GM13976 (cell line): ENCODE measurements around the gene PLEKHG3.
A peak's percentile ranks its signal among the peaks of the same experiment; 100 is the strongest.

Source experiments
- DNase-seq: peaks from one replicate; pipeline ENCODE4 v3.0.0; 2012; ENCODE audit warnings: low spot score
- CTCF ChIP-seq: IDR thresholded peaks from 2 replicates; pipeline ENCODE4 v1.5.1; 2012; ENCODE audit warnings: borderline replicate concordance, mild to moderate bottlenecking; ENCODE audit not compliant: insufficient read depth; ENCODE audit errors: extremely low read depth, missing control alignments, control extremely low read depth
- in situ Hi-C: fragments of 300-500 bp; cut with MboI; formaldehyde crosslinking; loops from one replicate; pipeline ENCODE4 v1.12.0; 2022; ENCODE audit warnings: low sequenced_read_pairs, mixed read lengths, inconsistent platforms; ENCODE audit not compliant: unreplicated experiment

PLEKHG3 gene

DNA sequence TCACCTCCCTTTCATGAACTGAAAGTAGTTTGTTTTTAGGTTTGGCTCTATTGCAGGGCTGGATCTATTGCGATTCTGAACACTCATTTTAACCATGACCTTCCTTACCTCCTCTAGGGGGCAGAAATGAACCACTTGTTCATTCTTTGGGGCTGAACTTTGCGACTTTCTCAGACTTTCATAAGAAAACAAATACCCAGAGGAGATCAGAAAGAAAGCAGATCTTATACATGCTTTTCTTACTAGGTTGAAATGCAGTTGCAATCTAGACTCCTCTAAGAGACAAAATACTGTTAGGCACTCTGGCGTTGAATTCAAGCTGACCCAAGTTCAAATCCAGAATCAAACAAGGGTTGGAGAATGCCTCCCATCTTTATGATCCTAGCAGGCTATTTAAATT is 32.6 kb upstream of the PLEKHG3 start:
- peak; percentile 65 for DNase-seq

DNA sequence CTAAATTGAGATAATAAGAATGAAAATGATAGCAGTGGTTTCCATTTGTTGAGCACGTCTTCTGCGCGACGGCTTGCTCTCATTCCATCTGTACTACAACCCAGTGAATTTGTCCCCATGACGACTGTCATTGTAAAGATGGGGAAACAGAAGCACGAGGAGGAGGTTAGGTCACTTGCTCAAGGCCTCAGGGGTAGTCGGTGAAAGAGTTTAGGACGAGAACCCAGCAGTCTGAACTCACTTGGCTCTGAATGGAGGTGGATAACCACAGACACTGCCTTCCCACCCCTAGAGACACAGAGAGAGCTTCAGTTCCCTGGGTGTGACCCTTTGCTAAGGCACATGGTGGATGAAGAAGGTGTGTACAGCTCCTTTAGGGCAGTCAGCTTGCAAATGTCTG is 30.9 kb upstream of the PLEKHG3 start:
- in situ Hi-C loops, result no loop called here
- DNase-seq, result no peak
- TF ChIP-seq CTCF, result no peak

More for the DNA sequence above, 32.6 kb upstream of the PLEKHG3 start:
- in situ Hi-C loops, result no loop called here
- peak; percentile 50 for TF ChIP-seq CTCF

GRCh38 chr14:64673748-64674147 is 30.5 kb upstream of the PLEKHG3 start:
- in situ Hi-C loops, result no loop called here
- no peak for TF ChIP-seq CTCF
- DNase-seq, result no peak

DNA sequence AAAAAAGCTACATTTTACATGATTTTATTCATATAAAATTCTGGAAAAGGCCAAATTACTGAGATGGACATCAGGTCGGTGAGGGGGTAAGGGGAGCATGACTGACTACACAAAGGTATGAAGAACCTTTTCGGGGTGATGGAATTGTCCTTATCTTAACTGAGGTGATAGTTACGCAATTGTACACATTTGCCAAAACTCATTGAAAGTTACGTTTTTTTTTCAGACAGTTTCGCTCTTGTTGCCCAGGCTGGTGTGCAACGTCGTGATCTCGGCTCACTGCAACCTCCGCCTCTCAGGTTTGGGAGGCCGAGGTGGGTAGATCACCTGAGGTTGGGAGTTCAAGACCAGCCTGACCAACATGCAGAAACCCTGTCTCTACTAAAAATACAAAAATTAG is 29.4 kb upstream of the PLEKHG3 start:
- in situ Hi-C loops, result no loop called here
- no peak for DNase-seq
- no peak for TF ChIP-seq CTCF

- DNase-seq, result no peak
- in situ Hi-C loops, result no loop called here
- TF ChIP-seq CTCF, result no peak
Measured at GRCh38 chr14:64675312-64675711, 28.9 kb upstream of the PLEKHG3 start.

DNA sequence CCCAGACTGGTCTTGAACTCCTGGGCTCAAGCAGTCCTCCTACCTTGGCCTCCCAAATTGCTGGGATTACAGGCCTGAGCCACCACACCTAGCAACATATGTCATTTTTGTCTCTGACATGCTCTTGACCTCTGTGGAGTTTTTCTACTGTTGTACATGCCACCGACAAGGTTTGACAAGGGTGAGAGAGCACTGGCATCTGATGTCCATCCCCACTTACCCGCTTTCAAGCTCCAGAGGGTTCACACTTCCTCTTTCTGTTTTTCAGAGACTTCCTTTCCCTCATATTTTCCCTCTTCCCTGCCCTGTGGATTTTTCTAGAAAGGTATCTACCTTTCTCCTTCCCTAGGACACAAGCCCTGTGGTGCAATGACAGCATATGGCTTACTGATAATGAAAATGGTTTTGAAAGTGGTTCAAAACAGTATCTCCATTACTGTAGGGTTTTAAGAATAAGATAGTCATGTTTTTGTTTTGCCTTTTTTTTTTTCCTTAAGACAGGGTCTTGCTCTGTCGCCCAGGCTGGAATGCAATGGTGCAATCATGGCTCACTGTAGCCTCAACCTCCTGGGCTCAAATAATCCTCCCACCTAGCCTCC is 27.7 kb upstream of the PLEKHG3 start:
- DNase-seq, result no peak
- in situ Hi-C loops, result no loop called here
- no peak for TF ChIP-seq CTCF
